ENCODE data around the gene TANC2. TPM values are rescaled to one million over a fixed set of nuclear protein-coding genes. Genes with fewer than 3 reads are reported as not detected.

The TANC2 gene
- total RNA-seq, 4 donors from 2014 or later = 20.1 to 33.3 (median 24.2) TPM

- 71 to 74% methylated on average over 19 of the region's 19 CpGs for WGBS, 2 donors
- intact Hi-C loops (cut with DNase I; ENCODE audit: low total_unique reads) = loop anchor here (5.0 kb wide), 1 partner anchor 263 kb away; no protein-coding TSS in a partner anchor
- TF ChIP-seq POLR2A (IDR thresholded peaks at IDR 0.05) (no peak), CTCF (IDR thresholded peaks at IDR 0.05) (no peak)
- no peak overlapping the region for H3K4me3 ChIP-seq (ENCODE audit: low read depth, poor library complexity, severe bottlenecking)
- no peak for DNase-seq (ENCODE audit: low spot score in 2 of 2)
These were observed 805 bp upstream of the TANC2 start for GRCh38 chr17:62965174-62965685.

GRCh38 chr17:62966426-62967204, 580 bp downstream of the TANC2 start:
- intact Hi-C loops (cut with DNase I; ENCODE audit: low total_unique reads) = loop anchor here (5.0 kb wide), 1 partner anchor 264 kb away; no protein-coding TSS in a partner anchor
- DNase-seq (ENCODE audit: low spot score in 2 of 2) = peak; percentile 16 to 90
- WGBS, 2 donors = 0% methylated on average over 35 to 36 of the region's 80 CpGs
- TF ChIP-seq POLR2A (IDR thresholded peaks at IDR 0.05) (no peak), CTCF (IDR thresholded peaks at IDR 0.05) (no peak)
- peak overlapping the region; percentile 91 for H3K4me3 ChIP-seq (ENCODE audit: low read depth, poor library complexity, severe bottlenecking)

- intact Hi-C loops (cut with DNase I; ENCODE audit: low total_unique reads) = loop anchor here (5.0 kb wide), 1 partner anchor 265 kb away; no protein-coding TSS in a partner anchor
- WGBS, 2 donors = 5 to 7% methylated on average over 4 of the region's 4 CpGs
- TF ChIP-seq POLR2A (IDR thresholded peaks at IDR 0.05) = no peak
- no peak for TF ChIP-seq CTCF (IDR thresholded peaks at IDR 0.05)
- peak overlapping the region; percentile 91 for H3K4me3 ChIP-seq (ENCODE audit: low read depth, poor library complexity, severe bottlenecking)
- no peak for DNase-seq (ENCODE audit: low spot score in 2 of 2)
These were observed 1.1 kb downstream of the TANC2 start for GRCh38 chr17:62967205-62967529.

GRCh38 chr17:62968445-62968923, 2.4 kb downstream of the TANC2 start:
- peak in 1 of 2 donors; percentile 49 for DNase-seq (ENCODE audit: low spot score in 2 of 2)
- 1% methylated on average over 3 of the region's 3 CpGs for WGBS, 2 donors
- intact Hi-C loops (cut with DNase I; ENCODE audit: low total_unique reads) = loop anchor here (5.0 kb wide), 1 partner anchor 266 kb away; no protein-coding TSS in a partner anchor
- TF ChIP-seq CTCF (IDR thresholded peaks at IDR 0.05) (peak in 1 of 3 donors; percentile 66), POLR2A (IDR thresholded peaks at IDR 0.05) (no peak)
- H3K4me3 ChIP-seq (ENCODE audit: low read depth, poor library complexity, severe bottlenecking) = no peak overlapping the region

- TF ChIP-seq POLR2A (IDR thresholded peaks at IDR 0.05) = no peak
- TF ChIP-seq CTCF (IDR thresholded peaks at IDR 0.05) = no peak
- intact Hi-C loops (cut with DNase I; ENCODE audit: low total_unique reads) = no loop called here
- no peak for DNase-seq (ENCODE audit: low spot score in 2 of 2)
- no peak overlapping the region for H3K4me3 ChIP-seq (ENCODE audit: low read depth, poor library complexity, severe bottlenecking)
These were observed 4.6 kb downstream of the TANC2 start for GRCh38 chr17:62970610-62971009.
